ENCODE measurements around the gene TMCC2. TPM values are rescaled to one million over a fixed set of nuclear protein-coding genes. Genes with fewer than 3 reads are reported as not detected.

TMCC2 gene
- total and polyA plus RNA-seq, 2 of the 4 experiments (the other 2 are of a cell fraction): 2.0 to 4.2 TPM

- dilution Hi-C loops (cut with HindIII; ENCODE audit: low sequenced_read_pairs, unreplicated experiment): no loop called here
These were observed 34.4 kb downstream of the TMCC2 start for GRCh38 chr1:205261946-205262691.

More at GRCh38 chr1:205261946-205262691, 34.4 kb downstream of the TMCC2 start:
- Histone ChIP-seq H3K18ac (ENCODE audit: low read depth, low read length) (peak overlapping the region; percentile 88), H3K36me3 (ENCODE audit: control insufficient read depth, insufficient read depth, low read length) (no peaks in the 10 kb centered on the region), H4K91ac (ENCODE audit: insufficient read depth, low read depth, low read length) (peak overlapping the region; percentile 95), H2BK20ac (ENCODE audit: low read depth, low read length) (peak overlapping the region; percentile 97), H3K14ac (replicated peaks; ENCODE audit: low read depth, low read length) (peak overlapping the region; percentile 95), H4K20me1 (ENCODE audit: insufficient read depth, low read length) (no peaks in the 10 kb centered on the region), H3K9me3 (ENCODE audit: control insufficient read depth, insufficient read depth, low read length) (no peaks in the 10 kb centered on the region), H2BK120ac (ENCODE audit: low read depth, low read length) (peak overlapping the region; percentile 97), H2AK9ac (replicated peaks; ENCODE audit: low read depth, low read length, poor library complexity) (peak overlapping the region; percentile 60), H4K8ac (ENCODE audit: low read depth in 2 of 2, low read length in 2 of 2) (peak overlapping the region; percentile 54 to 88), H3K79me1 (ENCODE audit: low read depth in 1 of 2, low read length in 2 of 2) (peaks cover 0 to 20% of the 10 kb centered on the region in 2 experiments; a peak in 2 of 4 replicates), H3K9ac (ENCODE audit: low read depth, low read length) (peak overlapping the region; percentile 70; the same call in 1 of the 2 replicates), H3K9me1 (ENCODE audit: insufficient read depth, low read length) (peaks cover 31% of the 10 kb centered on the region), H3K4me1 (ENCODE audit: control insufficient read depth, insufficient read depth, low read length) (peaks cover 26% of the 10 kb centered on the region), H3K23ac (ENCODE audit: low read depth, low read length) (peak overlapping the region; percentile 96), H3K27me3 (ENCODE audit: control insufficient read depth, insufficient read depth, low read length) (no peaks in the 10 kb centered on the region), H2BK5ac (ENCODE audit: low read depth, low read length, poor library complexity, severe bottlenecking) (peak overlapping the region; percentile 77), H3K4ac (ENCODE audit: low read depth, low read length) (peak overlapping the region; percentile 99), H3K56ac (ENCODE audit: extremely low read depth, insufficient read depth, low read length) (no peak overlapping the region), H2AFZ (replicated peaks; ENCODE audit: low read length, poor library complexity) (peak overlapping the region; percentile 88), H3K27ac (ENCODE audit: insufficient read depth, low read length) (peak overlapping the region; percentile 38; the same call in 1 of the 2 replicates), H3K4me3 (ENCODE audit: insufficient read depth, low read depth, low read length) (no peak overlapping the region), H4K5ac (ENCODE audit: low read depth, low read length) (peak overlapping the region; percentile 94), H3K4me2 (ENCODE audit: low read depth, low read length) (peak overlapping the region; percentile 58), H2AK5ac (ENCODE audit: low read depth, low read length) (peak overlapping the region; percentile 99), H2BK15ac (ENCODE audit: low read depth, low read length) (peak overlapping the region; percentile 97; the same call in 2 of the 3 replicates)
- intact Hi-C loops (cut with micrococcal nuclease) (no loop called here), in situ Hi-C loops (cut with MboI; ENCODE audit: low sequenced_read_pairs) (loop anchor here (25.0 kb wide), 1 partner anchor 450 kb away; no protein-coding TSS in a partner anchor)
- BruUV-seq (replicated peaks): no TSS peak
- CTCF ChIA-PET: interaction anchor here (0.6 to 2.8 kb wide), 7 partner anchors 9 to 463 kb away, joined by 3 to 15 read pairs (median 6); no protein-coding TSS in a partner anchor
- ATAC-seq (ENCODE audit: low read depth) (peak; percentile 78), DNase-seq (peak; percentile 83)
- WGBS, 2 experiments (ENCODE audit: extremely low coverage in 2 of 2, insufficient read length in 1 of 2): no CpG with 5 or more reads among the region's 5 CpGs
- TF ChIP-seq RFX5 (IDR thresholded peaks at IDR 0.05; ENCODE audit: low read depth, low read length) (no peak), MAZ (IDR thresholded peaks at IDR 0.05; ENCODE audit: borderline replicate concordance, low read depth, low read length) (0 out of 2 replicates have a peak, but pooled peaks have one; percentile 34), POLR2A (IDR thresholded peaks at IDR 0.05; ENCODE audit: low read depth, low read length) (no peak), CEBPB (IDR thresholded peaks at IDR 0.05; ENCODE audit: low read depth, low read length) (no peak), MXI1 (IDR thresholded peaks at IDR 0.05; ENCODE audit: borderline replicate concordance, low read depth, low read length) (no peak; the same call in 1 of the 2 replicates), USF2 (IDR thresholded peaks at IDR 0.05; ENCODE audit: low read depth, low read length) (no peak)
- POLR2A ChIA-PET (ENCODE audit: unreplicated experiment): no interaction called here
